Activated CD4-positive, alpha-beta memory T cell treated with anti-CD3 and anti-CD28 coated beads, Interleukin-2, amount 10 ng/mL, durations not matched to agents 7 days and 5 days (primary cell): ENCODE results near the gene CDC123. TPM values are rescaled to one million over a fixed set of nuclear protein-coding genes. Genes with fewer than 3 reads are reported as not detected.
"Not testable (repeated sequence)": the region's sequence is repeated elsewhere in the genome, so short reads cannot be mapped to it uniquely, and the experiment has no call there.

Experiments used
- CTCF ChIA-PET: fragments of 350-600 bp; sonication (Branson Sonifier 250); formaldehyde crosslinking; loops from one replicate; lab custom pipeline; 2021; ENCODE audit warnings: antibody characterized with exemption, inconsistent platforms; lab: Charles Lee
- POLR2A ChIA-PET: fragments of 350-600 bp; sonication (Branson Sonifier 250); formaldehyde crosslinking; loops from one replicate; lab custom pipeline; 2021; ENCODE audit warnings: antibody characterized with exemption; lab: Charles Lee
- DNase-seq: peaks from one replicate; pipeline ENCODE4 v3.0.0-alpha.2; 2020
- H3K27ac Mint-ChIP-seq: one replicate; pipeline ENCODE4 v1.8.0; 2021; ENCODE audit warnings: mild to moderate bottlenecking, mixed read lengths
- H3K27me3 Mint-ChIP-seq: one replicate; pipeline ENCODE4 v1.8.0; 2021; ENCODE audit warnings: mixed read lengths
- H3K36me3 Mint-ChIP-seq: one replicate; pipeline ENCODE4 v1.8.0; 2021; ENCODE audit warnings: low read depth, mixed read lengths
- H3K4me1 Mint-ChIP-seq: one replicate; pipeline ENCODE4 v1.8.0; 2021; ENCODE audit warnings: mixed read lengths
- H3K4me3 Mint-ChIP-seq: one replicate; pipeline ENCODE4 v1.8.0; 2021; ENCODE audit warnings: mild to moderate bottlenecking, mixed read lengths
- H3K9me3 Mint-ChIP-seq: one replicate; pipeline ENCODE4 v1.8.0; 2021; ENCODE audit warnings: mixed read lengths
- total RNA-seq, 2 experiments: library from RNA; stranded (reverse); gene quantifications; one replicate each; pipeline ENCODE4 v1.2.3, GENCODE V29; 2021

CDC123 gene
- total RNA-seq, 2 experiments from 2014 or later = 89.5 to 95.1 TPM

GRCh38 chr10:12214763-12215218 is 18.8 kb downstream of the CDC123 start:
- DNase-seq = peak; percentile 33
- ChIA-PET POLR2A (interaction anchor here (0.6 to 2.1 kb wide), 4 partner anchors 19 to 503 kb away, joined by 3 to 6 read pairs (median 4); partner anchors contain the start of genes CDC123 and NUDT5), CTCF (interaction anchor here (0.6 to 4.8 kb wide), 34 partner anchors 9 to 688 kb away, joined by 3 to 34 read pairs (median 5); partner anchors contain the start of genes CDC123 and NUDT5)
- H3K4me1 Mint-ChIP-seq = peaks cover 19% of the 10 kb centered on the region
- no peaks in the 10 kb centered on the region for H3K9me3 Mint-ChIP-seq
- H3K36me3 Mint-ChIP-seq = peaks cover 55% of the 10 kb centered on the region
- H3K27ac Mint-ChIP-seq = peak overlapping the region; percentile 69
- H3K4me3 Mint-ChIP-seq = peak overlapping the region; percentile 29
- H3K27me3 Mint-ChIP-seq = no peaks in the 10 kb centered on the region

DNA sequence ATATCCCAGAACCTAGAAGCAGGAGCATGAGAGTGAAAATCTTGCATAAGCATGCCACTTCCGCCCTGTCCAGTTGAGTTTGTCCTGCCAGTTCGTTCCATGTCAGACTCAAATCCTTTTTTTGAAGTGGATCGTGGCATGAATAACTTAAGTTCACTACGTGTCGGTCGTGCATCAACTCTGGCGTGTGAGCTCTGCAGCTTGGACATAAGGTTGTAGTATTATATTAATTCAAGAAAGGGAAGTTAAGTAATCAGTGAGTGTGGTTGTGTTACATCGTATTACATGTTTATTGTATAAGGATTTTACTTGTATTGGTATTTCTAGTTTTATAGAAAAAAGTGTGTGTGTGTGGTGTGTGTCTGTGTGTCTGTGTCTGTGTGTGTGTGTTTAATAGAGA is 23.0 kb downstream of the CDC123 start:
- POLR2A ChIA-PET = no interaction called here
- H3K4me3 Mint-ChIP-seq = no peak overlapping the region

DNA sequence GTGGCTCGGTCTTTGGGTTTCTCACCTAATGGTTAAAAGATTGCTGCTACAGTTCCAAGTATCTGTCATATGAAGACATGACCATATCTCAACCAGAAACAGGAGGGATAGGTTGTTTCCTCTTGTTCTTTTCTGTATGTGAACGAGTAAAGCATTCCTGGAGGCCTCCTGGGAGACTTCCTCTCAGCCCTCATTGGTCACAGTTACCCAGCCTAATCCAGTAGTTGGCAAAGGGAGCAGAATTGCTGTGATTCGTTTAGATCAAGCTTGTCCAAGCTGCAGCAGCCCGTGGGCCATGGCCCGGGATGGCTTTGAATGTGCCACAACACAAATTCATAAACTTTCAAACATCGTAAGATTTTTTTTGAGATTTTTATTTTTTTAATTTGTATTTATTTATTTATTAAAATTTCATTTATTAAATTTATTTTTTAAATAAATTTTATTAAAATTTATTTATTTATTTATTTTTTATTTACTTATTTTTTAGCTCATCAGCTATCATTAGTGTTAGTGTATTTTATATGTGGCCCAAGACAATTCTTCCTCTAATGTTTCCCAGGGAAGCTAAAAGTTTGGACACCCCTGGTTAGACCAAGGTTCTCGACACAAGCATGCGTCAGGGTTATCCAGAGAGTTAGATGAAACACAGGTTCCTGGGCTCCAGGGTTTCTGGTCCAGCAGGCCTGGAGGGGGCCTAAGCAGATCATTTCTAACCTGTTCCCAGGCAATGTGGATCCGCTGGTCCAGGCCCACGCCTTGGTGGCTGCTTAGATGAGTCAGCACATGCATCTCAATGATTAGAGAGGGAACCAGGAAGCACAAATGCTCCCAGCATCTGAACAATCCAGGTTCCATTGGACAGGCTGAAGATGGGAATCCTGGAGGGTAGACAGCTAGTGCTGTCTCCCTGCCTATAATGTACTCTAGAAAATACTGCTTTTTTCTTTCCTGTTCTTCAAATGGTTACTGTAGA is 25.6 kb downstream of the CDC123 start:
- CTCF ChIA-PET = interaction anchor here (0.7 to 1.2 kb wide), 2 partner anchors 9 to 13 kb away, joined by 3 read pairs; no protein-coding TSS in a partner anchor
- POLR2A ChIA-PET = no interaction called here
- Mint-ChIP-seq H3K9me3 (no peaks in the 10 kb centered on the region), H3K36me3 (peaks cover 67% of the 10 kb centered on the region), H3K27me3 (no peaks in the 10 kb centered on the region), H3K27ac (peak overlapping the region; percentile 42), H3K4me1 (peaks cover 3% of the 10 kb centered on the region), H3K4me3 (no peak overlapping the region)
- no peak for DNase-seq

More for the DNA sequence above, 23.0 kb downstream of the CDC123 start:
- DNase-seq = no peak
- Mint-ChIP-seq H3K27me3 (no peaks in the 10 kb centered on the region), H3K27ac (no peak overlapping the region), H3K4me1 (peaks cover 17% of the 10 kb centered on the region), H3K36me3 (peaks cover 52% of the 10 kb centered on the region), H3K9me3 (no peaks in the 10 kb centered on the region)
- CTCF ChIA-PET = no interaction called here

DNA sequence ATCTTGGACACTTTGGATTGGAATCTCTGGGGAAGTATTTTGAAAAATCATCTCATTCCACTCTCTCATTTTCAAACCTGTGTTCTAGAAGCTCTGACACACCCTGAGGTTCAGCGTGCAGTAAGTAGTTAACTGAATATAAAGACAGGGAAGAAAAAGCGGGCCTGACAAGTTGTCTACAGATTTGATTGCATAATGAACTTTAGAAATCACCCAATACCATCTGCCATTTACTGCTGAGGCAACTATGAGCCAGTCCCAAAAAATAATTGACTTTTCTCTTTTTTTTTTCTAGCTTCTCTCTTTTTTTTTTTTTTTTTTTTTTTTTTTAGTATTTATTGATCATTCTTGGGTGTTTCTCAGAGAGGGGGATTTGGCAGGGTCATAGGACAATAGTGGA is 29.5 kb downstream of the CDC123 start:
- Mint-ChIP-seq H3K27ac (no peak overlapping the region), H3K9me3 (no peaks in the 10 kb centered on the region), H3K4me1 (peaks cover 2% of the 10 kb centered on the region), H3K36me3 (peaks cover 68% of the 10 kb centered on the region), H3K4me3 (no peak overlapping the region), H3K27me3 (no peaks in the 10 kb centered on the region)
- POLR2A ChIA-PET = no interaction called here
- DNase-seq = no peak
- CTCF ChIA-PET = interaction anchor here (1.3 to 2.3 kb wide), 2 partner anchors 10 to 937 kb away, joined by 3 to 14 read pairs; no protein-coding TSS in a partner anchor

- H3K4me1 Mint-ChIP-seq, H3K4me3 Mint-ChIP-seq, POLR2A ChIA-PET, CTCF ChIA-PET, DNase-seq, H3K27ac Mint-ChIP-seq, H3K9me3 Mint-ChIP-seq, H3K27me3 Mint-ChIP-seq: not testable (repeated sequence)
- peaks cover 66% of the 10 kb centered on the region for H3K36me3 Mint-ChIP-seq
These were observed 30.4 kb downstream of the CDC123 start for GRCh38 chr10:12226438-12226837.

- Mint-ChIP-seq H3K4me3 (no peak overlapping the region), H3K27me3 (no peaks in the 10 kb centered on the region), H3K27ac (no peak overlapping the region), H3K36me3 (peaks cover 69% of the 10 kb centered on the region), H3K4me1 (no peaks in the 10 kb centered on the region), H3K9me3 (no peaks in the 10 kb centered on the region)
- POLR2A ChIA-PET = no interaction called here
- no peak for DNase-seq
- CTCF ChIA-PET = interaction anchor here (1.2 to 1.6 kb wide), 3 partner anchors 13 to 483 kb away, joined by 3 to 5 read pairs (median 3); no protein-coding TSS in a partner anchor
These were observed 32.9 kb downstream of the CDC123 start for GRCh38 chr10:12228851-12229250.

GRCh38 chr10:12234687-12235086 is 38.7 kb downstream of the CDC123 start:
- H3K9me3 Mint-ChIP-seq, DNase-seq, H3K27ac Mint-ChIP-seq, H3K4me1 Mint-ChIP-seq, H3K4me3 Mint-ChIP-seq, POLR2A ChIA-PET, H3K27me3 Mint-ChIP-seq: not testable (repeated sequence)
- H3K36me3 Mint-ChIP-seq = peaks cover 64% of the 10 kb centered on the region
- CTCF ChIA-PET = interaction anchor here (0.7 to 1.1 kb wide), 2 partner anchors 20 to 667 kb away, joined by 3 read pairs; no protein-coding TSS in a partner anchor

GRCh38 chr10:12235116-12235694 is 39.2 kb downstream of the CDC123 start:
- no peak for DNase-seq
- Mint-ChIP-seq H3K4me3 (no peak overlapping the region), H3K36me3 (peaks cover 62% of the 10 kb centered on the region), H3K27ac (no peak overlapping the region), H3K9me3 (no peaks in the 10 kb centered on the region), H3K4me1 (peaks cover 2% of the 10 kb centered on the region), H3K27me3 (no peaks in the 10 kb centered on the region)
- ChIA-PET CTCF (interaction anchor here (0.7 to 1.1 kb wide), 2 partner anchors 20 to 667 kb away, joined by 3 read pairs; no protein-coding TSS in a partner anchor), POLR2A (no interaction called here)

- H3K4me1 Mint-ChIP-seq = peaks cover 6% of the 10 kb centered on the region
These were observed 39.8 kb downstream of the CDC123 start for GRCh38 chr10:12235796-12236195.

DNA sequence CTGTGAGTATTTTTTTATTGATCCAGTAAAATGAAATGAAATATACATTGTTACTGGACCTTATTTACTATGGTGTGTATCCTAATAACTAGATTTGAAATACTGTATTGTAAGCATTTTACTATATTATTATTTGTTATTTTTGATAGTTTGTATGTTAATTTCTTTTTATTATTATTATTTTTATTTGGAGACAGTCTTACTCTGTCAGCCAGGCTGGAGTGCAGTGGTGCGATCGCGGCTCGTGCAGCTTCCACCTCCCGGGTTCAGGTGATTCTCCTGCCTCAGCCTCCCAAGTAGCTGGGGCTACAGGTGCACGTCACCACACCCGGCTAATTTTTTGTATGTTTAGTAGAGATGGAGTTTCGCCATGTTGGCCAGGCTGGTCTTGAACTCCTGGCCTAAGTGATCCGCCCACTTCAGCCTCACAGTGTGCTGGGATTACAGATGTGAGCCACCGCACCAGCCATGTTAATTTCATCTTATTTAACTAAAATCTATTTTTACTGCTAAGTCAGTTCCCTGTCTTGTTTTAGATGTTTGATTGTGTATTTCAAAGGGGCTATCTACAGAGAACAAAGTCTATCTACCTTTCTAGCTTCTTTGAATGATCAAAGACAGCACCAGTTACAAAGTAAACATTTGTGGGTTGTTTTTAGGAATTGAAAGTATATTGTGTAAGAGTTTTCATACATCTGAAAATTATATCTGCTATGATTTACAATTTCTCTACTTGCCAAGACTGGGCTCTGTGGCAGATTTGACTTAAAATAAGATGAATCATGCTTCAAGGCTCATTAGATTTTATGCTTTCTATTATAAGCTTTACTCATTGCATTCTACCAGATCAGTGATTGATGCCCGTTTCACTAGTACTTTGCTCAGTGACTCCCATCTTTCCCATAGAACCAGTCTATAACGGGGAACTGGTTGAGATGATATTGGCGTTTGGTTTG is 41.6 kb downstream of the CDC123 start:
- H3K27ac Mint-ChIP-seq = no peak overlapping the region
- ChIA-PET POLR2A (no interaction called here), CTCF (interaction anchor here (1.6 kb wide), 1 partner anchor 23 kb away, joined by 4 read pairs; no protein-coding TSS in a partner anchor)
- peaks cover 71% of the 10 kb centered on the region for H3K36me3 Mint-ChIP-seq
- H3K27me3 Mint-ChIP-seq = no peaks in the 10 kb centered on the region
- no peak overlapping the region for H3K4me3 Mint-ChIP-seq
- H3K9me3 Mint-ChIP-seq = no peaks in the 10 kb centered on the region
- no peak for DNase-seq
- peaks cover 22% of the 10 kb centered on the region for H3K4me1 Mint-ChIP-seq

More at GRCh38 chr10:12235796-12236195, 39.8 kb downstream of the CDC123 start:
- no peaks in the 10 kb centered on the region for H3K9me3 Mint-ChIP-seq
- no peak overlapping the region for H3K4me3 Mint-ChIP-seq
- POLR2A ChIA-PET = no interaction called here
- no peaks in the 10 kb centered on the region for H3K27me3 Mint-ChIP-seq
- peaks cover 63% of the 10 kb centered on the region for H3K36me3 Mint-ChIP-seq
- no peak for DNase-seq
- H3K27ac Mint-ChIP-seq = no peak overlapping the region
- CTCF ChIA-PET = no interaction called here

GRCh38 chr10:12238821-12239220 is 42.8 kb downstream of the CDC123 start:
- Mint-ChIP-seq H3K36me3 (peaks cover 69% of the 10 kb centered on the region), H3K27ac (no peak overlapping the region), H3K9me3 (no peaks in the 10 kb centered on the region), H3K27me3 (no peaks in the 10 kb centered on the region), H3K4me3 (no peak overlapping the region), H3K4me1 (peaks cover 27% of the 10 kb centered on the region)
- POLR2A ChIA-PET = no interaction called here
- DNase-seq = no peak
- CTCF ChIA-PET = interaction anchor here (0.7 kb wide), 1 partner anchor 24 kb away, joined by 3 read pairs; no protein-coding TSS in a partner anchor
